ENCODE measurements around the gene OCA2. TPM values are rescaled to one million over a fixed set of nuclear protein-coding genes. Genes with fewer than 3 reads are reported as not detected.

OCA2 gene
- total RNA-seq, 1 donor from 2014 or later: 1.2 TPM

DNA sequence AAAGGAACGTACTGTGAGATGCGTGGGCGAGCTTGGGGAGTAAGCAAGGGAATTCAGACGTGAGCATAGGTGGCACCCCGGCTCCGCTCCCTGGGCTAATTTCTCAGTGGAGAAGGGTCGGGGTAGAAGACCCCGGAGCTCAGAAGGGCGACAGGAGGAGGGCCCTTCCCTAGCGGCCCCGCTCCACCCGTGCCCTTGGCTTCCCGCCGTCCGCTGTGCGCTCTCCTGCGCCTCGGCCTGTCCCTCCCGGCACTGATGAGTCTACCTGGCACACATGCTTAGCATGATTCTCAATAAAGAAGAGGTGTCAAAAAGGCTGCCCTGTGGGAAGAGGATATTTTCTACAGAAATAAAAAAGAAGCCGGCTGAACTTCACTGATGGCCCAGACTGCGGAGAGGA lies 292.7 kb downstream of the OCA2 start:
- no peak for DNase-seq (ENCODE audit: extremely low spot score, unreplicated experiment)
- Mint-ChIP-seq H3K4me1 (ENCODE audit: unreplicated experiment) (no peaks in the 10 kb centered on the region), H3K27ac (ENCODE audit: unreplicated experiment) (no peak overlapping the region)

DNA sequence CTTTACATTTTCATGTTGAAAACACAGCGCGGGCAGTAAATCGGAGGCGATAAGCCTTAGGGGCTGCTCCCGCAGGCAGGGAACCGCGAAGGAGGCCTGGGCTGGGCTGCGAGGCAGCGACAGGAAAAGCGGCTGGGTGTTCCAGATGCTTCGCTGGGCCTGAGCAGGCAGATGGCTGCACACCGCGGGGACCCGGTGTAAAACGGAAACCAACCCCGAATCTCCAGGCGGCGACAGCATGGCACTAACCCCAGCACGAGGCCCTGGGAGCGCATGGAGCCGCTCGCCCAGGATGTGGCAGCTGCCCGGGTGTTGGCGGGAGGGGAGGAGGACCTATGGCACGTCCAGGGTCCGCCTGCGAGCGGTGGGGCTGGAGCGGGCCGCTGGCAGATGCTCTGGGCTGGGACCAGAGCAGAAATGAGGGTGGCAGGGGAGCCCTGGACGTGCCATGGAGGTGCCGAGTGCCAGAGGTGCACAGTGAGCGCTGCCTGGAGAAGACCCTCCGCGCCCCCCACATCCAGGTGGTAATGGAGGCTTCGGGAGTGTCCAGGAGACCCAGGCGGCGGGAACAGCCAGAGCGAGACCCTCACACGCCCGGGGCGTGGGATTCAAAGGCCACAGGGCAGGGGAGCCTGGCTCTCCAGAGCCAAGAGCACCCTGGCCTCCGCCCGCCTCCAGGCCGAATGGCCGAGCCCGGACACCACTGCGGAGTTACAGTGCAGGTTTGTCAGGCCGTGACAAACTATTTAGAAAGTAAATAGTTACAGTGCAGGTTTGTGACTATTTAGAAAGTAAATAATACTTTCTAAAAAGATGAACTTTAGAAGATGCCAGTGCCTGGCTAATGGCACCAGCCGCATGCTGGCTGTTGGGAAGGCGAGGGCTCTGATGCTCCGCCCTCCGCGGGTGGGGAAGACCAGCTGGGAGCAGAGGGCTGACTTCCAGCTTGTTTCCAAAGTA lies 293.6 kb downstream of the OCA2 start:
- H3K36me3 Mint-ChIP-seq (ENCODE audit: unreplicated experiment): no peaks in the 10 kb centered on the region
- H3K9me3 Mint-ChIP-seq (ENCODE audit: unreplicated experiment): peaks cover 4% of the 10 kb centered on the region
- H3K4me1 Mint-ChIP-seq (ENCODE audit: unreplicated experiment): no peaks in the 10 kb centered on the region
- H3K4me3 Mint-ChIP-seq (ENCODE audit: unreplicated experiment): no peak overlapping the region
- TF ChIP-seq, protein P1, sequence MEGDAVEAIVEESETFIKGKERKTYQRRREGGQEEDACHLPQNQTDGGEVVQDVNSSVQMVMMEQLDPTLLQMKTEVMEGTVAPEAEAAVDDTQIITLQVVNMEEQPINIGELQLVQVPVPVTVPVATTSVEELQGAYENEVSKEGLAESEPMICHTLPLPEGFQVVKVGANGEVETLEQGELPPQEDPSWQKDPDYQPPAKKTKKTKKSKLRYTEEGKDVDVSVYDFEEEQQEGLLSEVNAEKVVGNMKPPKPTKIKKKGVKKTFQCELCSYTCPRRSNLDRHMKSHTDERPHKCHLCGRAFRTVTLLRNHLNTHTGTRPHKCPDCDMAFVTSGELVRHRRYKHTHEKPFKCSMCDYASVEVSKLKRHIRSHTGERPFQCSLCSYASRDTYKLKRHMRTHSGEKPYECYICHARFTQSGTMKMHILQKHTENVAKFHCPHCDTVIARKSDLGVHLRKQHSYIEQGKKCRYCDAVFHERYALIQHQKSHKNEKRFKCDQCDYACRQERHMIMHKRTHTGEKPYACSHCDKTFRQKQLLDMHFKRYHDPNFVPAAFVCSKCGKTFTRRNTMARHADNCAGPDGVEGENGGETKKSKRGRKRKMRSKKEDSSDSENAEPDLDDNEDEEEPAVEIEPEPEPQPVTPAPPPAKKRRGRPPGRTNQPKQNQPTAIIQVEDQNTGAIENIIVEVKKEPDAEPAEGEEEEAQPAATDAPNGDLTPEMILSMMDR (IDR thresholded peaks at IDR 0.05): no peak
- no peak overlapping the region for H3K27ac Mint-ChIP-seq (ENCODE audit: unreplicated experiment)
- no peaks in the 10 kb centered on the region for H3K27me3 Mint-ChIP-seq (ENCODE audit: unreplicated experiment)
- no peak for DNase-seq (ENCODE audit: extremely low spot score, unreplicated experiment)

More for the DNA sequence above, 292.7 kb downstream of the OCA2 start:
- peaks cover 4% of the 10 kb centered on the region for H3K9me3 Mint-ChIP-seq (ENCODE audit: unreplicated experiment)
- H3K36me3 Mint-ChIP-seq (ENCODE audit: unreplicated experiment): no peaks in the 10 kb centered on the region
- H3K4me3 Mint-ChIP-seq (ENCODE audit: unreplicated experiment): no peak overlapping the region
- H3K27me3 Mint-ChIP-seq (ENCODE audit: unreplicated experiment): no peaks in the 10 kb centered on the region
- TF ChIP-seq, protein P1 (IDR thresholded peaks at IDR 0.05): no peak

DNA sequence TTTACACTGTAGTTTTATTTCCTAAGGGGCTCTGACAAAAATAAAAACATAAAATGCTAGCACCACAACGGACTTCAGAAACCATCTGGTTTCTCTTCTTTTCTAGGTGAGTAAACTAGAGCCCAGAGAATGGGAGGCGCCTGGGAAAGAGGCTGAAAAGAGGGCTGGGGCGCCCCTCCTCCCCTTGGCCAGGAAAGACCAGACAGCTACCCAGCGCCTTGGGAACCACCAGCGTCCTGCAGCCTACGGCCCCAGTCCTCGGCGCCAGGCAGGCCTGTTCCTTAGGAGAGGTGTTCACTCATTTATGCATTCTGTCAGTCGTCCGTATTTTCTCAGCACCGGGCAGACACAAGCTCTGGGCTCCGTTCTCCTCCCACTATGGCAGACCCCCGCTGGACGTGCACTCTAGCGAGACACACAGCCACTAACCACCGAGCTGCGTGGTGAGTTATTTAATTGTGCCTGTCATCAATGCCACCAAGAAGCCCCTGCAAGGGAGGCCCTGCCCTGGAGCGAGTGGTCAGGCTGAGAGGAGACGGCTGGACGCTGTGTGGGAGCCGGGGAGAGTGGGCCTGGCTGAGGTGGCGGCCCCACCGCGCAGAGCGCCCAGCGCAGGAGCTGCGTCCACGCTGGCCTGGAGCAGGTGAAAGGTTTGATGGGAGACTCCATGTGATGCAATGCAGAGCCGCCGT lies 294.4 kb downstream of the OCA2 start:
- Mint-ChIP-seq H3K27ac (ENCODE audit: unreplicated experiment) (no peak overlapping the region), H3K9me3 (ENCODE audit: unreplicated experiment) (peaks cover 4% of the 10 kb centered on the region), H3K4me1 (ENCODE audit: unreplicated experiment) (no peaks in the 10 kb centered on the region), H3K4me3 (ENCODE audit: unreplicated experiment) (no peak overlapping the region), H3K27me3 (ENCODE audit: unreplicated experiment) (no peaks in the 10 kb centered on the region), H3K36me3 (ENCODE audit: unreplicated experiment) (no peaks in the 10 kb centered on the region)
- TF ChIP-seq, protein P1 (IDR thresholded peaks at IDR 0.05): no peak
- DNase-seq (ENCODE audit: extremely low spot score, unreplicated experiment): no peak

DNA sequence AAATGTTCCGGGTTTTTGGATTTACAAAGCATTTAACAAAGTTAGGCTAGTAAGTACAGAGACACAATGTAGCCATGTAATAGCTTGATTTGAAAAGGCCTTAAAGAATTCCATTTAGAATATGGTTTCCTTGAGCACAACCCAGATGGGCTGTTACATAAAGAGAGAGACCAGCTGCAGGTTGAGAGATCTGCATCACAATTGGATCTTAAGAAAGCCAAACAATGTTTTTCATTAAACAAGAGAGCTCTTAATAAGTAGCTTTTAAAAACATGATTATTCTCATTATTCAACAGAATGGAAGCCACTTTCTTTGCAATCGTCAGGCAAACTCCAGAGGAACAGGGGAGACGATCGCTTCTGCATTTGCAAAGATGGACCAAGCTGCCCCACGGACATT lies 300.3 kb downstream of the OCA2 start:
- H3K4me1 Mint-ChIP-seq (ENCODE audit: unreplicated experiment): no peaks in the 10 kb centered on the region
- TF ChIP-seq, protein P1 (IDR thresholded peaks at IDR 0.05): no peak
- H3K36me3 Mint-ChIP-seq (ENCODE audit: unreplicated experiment): no peaks in the 10 kb centered on the region

DNA sequence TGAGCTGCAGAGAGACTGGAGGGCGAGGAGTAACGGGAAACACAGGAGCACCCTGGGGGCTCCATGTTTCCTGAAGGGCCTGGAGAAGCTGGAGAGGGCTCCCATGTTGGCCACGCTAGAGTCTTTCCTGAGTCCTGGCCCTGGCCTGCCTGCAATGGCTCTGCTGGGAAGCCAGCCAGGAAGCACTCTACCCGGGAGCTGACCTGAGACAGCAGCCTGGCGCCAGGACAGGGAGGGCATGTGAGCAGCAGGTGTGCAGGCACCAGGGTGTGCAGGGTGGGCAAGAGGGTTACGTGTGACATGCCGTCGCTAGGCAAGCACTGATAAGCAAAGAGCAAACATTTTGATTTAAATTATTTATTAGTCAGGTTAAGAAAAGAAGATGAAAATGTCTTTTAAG lies 301.4 kb downstream of the OCA2 start:
- H3K4me1 Mint-ChIP-seq (ENCODE audit: unreplicated experiment): no peaks in the 10 kb centered on the region
- no peak overlapping the region for H3K4me3 Mint-ChIP-seq (ENCODE audit: unreplicated experiment)
- TF ChIP-seq, protein P1 (IDR thresholded peaks at IDR 0.05): no peak
- H3K9me3 Mint-ChIP-seq (ENCODE audit: unreplicated experiment): no peaks in the 10 kb centered on the region
- DNase-seq (ENCODE audit: extremely low spot score, unreplicated experiment): no peak
- no peak overlapping the region for H3K27ac Mint-ChIP-seq (ENCODE audit: unreplicated experiment)
- H3K36me3 Mint-ChIP-seq (ENCODE audit: unreplicated experiment): no peaks in the 10 kb centered on the region
- peaks cover 2% of the 10 kb centered on the region for H3K27me3 Mint-ChIP-seq (ENCODE audit: unreplicated experiment)

More for the DNA sequence above, 300.3 kb downstream of the OCA2 start:
- Mint-ChIP-seq H3K9me3 (ENCODE audit: unreplicated experiment) (peaks cover 4% of the 10 kb centered on the region), H3K27me3 (ENCODE audit: unreplicated experiment) (peaks cover 2% of the 10 kb centered on the region), H3K27ac (ENCODE audit: unreplicated experiment) (no peak overlapping the region), H3K4me3 (ENCODE audit: unreplicated experiment) (no peak overlapping the region)
- no peak for DNase-seq (ENCODE audit: extremely low spot score, unreplicated experiment)
